Iris pigment epithelial cell (primary cell): ENCODE data around the gene CLEC12A.
A peak's percentile ranks its signal among the peaks of the same experiment; 100 is the strongest.
"Not testable (repeated sequence)": the region's sequence is repeated elsewhere in the genome, so short reads cannot be mapped to it uniquely, and the experiment has no call there.

Source experiments
- DNase-seq: peaks from one replicate; pipeline ENCODE4 v3.0.0-alpha.2; 2011; ENCODE audit warnings: low read depth

Gene CLEC12A

DNA sequence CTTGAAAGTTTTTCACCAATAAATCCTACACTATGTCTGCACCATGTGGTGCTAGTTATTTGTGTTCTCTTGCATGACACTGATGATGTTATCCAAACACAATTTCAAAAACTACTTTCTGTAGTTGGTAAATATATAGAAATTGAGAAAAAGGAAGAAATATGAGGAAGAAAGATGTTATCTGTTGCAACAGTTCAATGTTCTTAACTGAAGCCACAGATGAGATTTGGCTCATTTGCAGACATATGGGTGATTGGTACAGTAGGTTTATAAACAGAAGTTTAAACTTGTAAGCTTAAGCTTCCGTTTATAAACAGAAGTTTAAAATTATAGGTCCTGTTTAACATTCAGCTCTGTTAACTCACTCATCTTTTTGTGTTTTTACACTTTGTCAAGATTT lies at the start of gene CLEC12A:
Gene CLEC12A (plus strand): TSS at position 229 of the 400 bp plus-strand sequence. CDS start 188 bp downstream, outside the sequence.
- DNase-seq = no peak

DNA sequence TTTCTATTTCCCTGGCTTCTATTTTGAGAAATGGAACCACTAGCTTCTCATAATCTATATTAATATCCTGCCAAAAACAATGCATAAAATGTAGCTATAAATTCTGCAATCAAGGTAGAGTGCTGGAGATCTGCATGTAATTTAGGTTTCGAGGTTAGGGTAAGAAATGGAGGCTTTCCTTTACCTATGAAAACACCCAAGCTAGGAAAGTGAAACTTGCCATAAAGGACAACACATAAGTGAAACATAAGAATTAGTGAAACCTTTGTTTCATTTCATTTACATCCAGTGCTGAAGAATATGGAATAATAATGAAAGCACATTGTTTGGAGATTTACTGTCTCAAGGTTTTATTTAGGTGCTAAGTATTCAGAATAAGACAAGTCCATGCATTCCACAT lies 48.8 kb upstream of the CLEC12A start:
- no peak for DNase-seq

DNA sequence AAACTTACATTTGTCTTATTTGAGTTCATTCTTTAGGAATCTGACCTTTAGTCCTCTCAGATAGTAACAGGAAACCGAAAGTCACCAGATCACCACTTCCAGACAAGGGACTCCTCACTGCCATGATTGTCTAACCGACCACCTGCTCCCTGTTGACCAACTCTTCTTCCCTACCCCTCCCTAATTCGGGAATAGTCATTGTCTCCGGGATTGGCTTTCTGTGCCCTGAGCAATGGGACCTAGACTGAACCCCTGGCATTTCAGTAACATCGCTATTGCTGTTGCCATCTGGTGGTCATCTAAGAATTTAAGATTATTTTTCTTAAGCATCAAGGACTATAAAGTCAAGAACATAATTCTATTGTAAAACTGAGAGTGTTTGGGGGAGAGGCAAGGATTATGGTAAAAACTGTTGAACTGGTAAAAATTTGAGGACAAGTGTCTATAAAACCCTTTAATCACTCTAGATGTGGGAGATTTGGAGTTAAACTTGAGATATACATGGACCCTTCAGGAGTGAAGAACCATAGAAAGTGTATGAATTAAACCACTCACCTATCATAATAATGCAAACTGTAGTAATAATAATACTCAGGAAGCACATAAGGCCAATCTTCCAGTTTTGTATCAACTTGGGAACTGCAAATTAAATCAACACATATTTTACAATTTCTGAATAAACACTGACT lies 45.4 kb upstream of the CLEC12A start:
- peak; percentile 38 for DNase-seq

DNA sequence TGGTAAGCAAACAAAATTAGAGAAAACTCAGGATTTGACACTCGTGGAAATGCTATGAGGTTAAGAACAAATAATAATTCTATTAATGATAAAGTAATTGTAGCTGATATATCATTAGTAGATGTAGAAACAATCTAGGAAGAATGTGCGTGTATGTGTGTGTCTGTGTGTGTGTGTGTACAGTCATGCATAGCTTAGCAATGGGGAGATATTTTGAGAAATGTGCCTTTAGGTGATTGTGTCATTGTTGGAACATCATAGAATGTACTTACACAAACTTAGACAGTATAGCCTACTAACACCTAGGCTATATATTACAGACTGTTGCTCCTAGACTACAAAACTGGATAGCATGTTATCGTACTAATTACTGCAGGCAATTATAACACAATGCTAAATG lies 44.3 kb upstream of the CLEC12A start:
- no peak for DNase-seq

DNA sequence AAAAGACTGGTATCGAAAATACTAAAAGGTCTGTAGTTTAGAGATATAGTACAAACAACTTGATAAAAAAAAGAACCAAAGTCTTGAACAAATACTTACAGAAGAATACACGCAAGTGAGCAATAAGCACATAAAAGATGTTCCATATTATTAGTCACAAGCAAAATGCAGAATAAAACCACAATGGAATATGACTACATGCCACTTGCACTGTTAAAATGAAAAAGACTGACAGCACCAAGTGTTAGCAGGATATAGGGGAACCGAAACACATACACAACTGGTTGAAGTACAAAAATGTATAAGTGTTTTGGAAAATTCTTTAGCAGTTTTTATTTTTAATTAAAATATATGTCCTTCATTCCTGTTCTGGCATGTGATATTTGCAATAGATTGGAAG lies 42.6 kb upstream of the CLEC12A start:
- no peak for DNase-seq

DNA sequence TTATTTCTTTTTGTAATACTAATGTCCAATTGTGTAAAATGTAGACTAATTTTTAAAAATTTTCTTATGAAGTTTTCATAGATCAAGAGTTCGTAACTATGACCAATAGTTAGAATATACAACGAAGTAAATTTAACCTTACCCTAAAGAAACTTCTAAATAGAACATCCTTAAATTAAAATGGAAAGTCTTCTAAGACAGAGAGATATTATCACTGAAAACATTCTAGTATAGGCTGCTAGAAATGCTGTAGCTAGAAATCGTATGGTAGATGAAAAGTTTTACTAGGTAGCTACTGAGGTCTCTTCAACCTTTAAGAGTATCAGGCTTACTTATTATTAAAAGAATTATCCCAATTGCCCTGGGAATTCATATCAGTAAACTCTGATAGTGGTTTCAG lies 40.0 kb upstream of the CLEC12A start:
- DNase-seq = no peak

DNA sequence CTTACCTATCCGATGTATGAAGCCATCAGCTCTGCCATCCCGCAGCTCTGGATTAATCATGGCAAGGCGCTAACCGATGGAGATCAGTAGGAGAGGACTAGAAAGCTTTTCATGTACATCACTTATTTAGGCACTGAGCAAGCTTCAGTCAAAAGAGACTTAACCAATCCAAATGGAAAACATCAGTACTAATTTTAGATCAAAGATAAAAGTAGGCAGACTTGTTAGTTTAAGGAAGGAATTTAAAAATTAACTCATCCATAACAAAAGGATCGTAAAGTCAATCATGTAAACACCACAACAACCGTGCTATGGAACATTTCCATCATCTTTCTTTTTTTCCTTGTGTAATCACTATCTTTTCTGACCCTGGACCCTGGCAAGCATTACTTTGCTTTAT lies 38.9 kb upstream of the CLEC12A start, which contains the start of gene CLEC2A:
Gene CLEC2A (minus strand): TSS at position 101 of the 400 bp plus-strand sequence. CDS start 41 bp downstream, at position 60.
- DNase-seq = no peak

DNA sequence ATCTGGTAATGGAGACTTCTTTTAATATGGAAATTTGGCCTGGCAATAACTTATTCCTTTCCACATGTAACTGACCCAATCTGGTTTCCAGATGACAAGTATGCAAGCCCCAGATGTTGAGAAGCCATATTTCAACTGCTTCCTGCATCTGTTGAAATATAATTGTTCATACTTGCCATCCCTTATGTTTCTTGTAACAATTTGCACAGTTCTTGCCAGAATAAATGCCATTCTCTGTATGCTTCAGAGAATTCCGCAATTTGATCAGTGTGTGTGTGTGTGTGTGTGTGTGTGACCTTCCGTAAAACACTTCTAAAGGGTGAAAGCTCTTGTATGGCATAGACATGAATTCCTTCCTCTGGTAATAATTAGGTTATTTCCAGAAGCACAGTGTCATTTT lies 37.3 kb upstream of the CLEC12A start:
- no peak for DNase-seq

DNA sequence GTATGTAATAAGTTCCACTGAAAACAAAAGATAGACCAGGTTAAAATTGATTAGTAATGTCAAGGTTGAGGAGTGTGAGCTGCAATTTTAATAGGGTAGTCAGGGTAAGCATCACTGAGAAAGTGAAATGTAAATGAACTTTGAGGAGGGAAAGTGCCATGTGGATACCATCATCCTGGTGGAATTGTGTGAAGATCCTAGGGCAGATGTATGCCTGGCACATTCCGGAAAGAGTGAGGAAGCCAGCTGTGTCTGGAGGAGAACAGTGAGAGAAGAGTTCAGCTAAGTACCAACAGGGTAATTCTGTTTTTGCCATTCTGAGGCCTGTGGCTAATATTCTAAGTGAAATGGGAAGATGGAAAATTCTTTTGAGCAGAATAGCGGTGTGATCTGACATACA lies 36.2 kb upstream of the CLEC12A start:
- no peak for DNase-seq

DNA sequence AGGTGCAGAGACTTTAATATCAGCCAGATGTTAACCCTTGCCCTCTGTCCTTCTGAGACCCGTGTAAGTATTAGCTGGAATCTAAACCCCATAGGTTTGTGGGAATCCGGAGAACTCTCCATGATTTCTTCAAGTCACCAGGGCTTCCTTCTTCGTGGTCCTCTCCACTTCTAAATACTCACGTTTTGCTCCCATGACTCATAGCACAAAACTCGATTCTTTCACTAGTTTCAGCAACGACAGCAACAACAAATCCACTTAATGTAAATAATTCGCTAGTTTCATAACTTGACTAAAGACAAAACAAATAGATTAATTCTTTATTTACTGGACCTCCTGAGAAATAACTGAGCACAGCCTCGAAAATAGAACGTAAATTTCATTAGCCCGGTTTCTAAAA lies 34.6 kb upstream of the CLEC12A start:
- DNase-seq = peak; percentile 41

DNA sequence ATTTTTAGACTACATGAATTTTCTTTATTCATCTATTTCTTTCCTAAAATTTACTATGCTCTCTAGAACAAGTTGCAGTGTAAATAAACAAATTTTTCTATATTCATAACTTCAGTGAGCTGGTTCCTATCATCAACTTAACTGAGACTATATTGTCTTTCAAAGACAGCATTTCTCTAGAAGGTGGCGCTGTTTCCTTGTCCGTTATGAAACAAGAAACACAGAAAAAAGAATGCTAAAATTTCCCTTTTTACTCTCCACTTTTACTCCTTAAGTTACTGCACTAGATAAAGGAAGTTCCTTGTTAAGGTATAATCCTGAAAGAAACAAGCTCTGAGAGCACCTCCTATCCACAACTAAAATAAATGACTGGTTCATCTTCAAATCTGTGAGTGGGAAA lies 30.8 kb upstream of the CLEC12A start:
- peak; percentile 19 for DNase-seq

DNA sequence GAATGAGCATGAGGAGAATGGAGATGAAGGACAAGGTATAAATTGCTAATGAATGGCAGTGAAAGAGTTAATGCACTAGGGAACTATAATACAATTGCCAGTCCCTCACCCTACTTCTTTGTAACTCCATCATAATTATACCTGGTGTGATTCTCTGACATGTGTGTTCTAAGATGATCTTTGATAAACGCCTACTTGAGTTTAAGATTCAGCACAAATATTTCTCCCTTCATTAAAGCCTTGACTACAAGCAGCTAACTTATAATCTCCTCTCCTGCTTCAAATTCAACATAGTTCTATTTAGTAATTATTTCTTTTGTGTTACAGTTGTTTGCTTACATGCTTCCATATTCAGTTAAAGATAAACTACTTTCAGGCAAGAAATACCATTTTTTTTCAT lies 29.4 kb upstream of the CLEC12A start:
- DNase-seq = no peak

DNA sequence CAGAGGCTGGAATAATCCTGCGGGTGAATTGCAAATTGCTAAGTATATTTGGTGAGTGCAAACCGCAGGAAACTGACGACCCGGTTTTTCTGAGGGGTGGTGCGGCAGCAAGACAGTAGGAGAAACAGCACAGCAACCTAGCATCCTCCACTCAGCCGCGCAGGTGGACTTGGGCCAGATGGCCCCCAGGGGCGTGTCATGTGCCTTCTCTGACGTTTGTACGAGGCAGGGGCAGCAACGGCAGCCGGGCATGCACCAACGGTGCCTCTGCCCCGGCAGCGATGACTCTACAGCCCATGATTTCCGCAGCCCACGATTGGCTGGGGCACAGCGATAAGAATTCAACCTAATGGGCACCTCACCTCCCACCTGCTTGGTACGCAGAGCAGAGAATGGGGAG lies 28.0 kb upstream of the CLEC12A start:
- no peak for DNase-seq

DNA sequence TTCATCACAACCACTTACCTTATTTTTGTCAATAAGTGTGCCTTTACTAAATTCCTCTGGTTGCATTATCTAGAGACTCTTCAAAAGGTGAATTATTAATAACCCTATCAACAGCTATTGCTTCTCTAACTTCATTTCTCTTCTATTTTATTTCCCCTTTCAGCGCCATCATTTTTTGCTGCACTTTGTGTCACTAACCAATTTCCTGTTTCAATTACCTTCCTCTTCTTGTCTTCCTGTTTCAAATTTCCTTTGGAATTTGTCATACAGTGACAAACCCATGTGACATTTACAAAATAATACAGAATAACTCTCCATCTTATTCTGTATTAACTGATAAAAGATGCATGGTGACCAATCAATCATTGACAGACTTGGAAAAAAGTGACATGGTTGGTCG lies 26.8 kb upstream of the CLEC12A start:
- no peak for DNase-seq

DNA sequence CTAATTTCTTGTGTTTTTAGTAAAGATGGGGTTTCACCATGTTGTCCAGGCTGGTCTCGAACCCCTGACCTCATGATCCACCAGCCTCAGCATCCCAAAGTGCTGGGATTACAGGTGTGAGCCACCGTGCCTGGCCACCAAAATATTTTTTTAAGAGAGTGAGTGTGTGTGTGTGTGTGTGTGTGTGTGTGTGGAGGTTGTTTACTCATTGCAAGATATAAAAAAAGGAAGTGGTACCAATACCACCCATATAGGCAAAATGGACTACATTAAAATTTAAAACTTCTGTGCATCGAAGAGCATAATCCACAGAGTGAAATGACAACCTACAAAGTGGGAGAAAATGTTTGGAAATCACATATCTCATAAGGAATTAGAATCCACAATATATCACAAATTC lies 23.5 kb upstream of the CLEC12A start:
- DNase-seq = no peak

DNA sequence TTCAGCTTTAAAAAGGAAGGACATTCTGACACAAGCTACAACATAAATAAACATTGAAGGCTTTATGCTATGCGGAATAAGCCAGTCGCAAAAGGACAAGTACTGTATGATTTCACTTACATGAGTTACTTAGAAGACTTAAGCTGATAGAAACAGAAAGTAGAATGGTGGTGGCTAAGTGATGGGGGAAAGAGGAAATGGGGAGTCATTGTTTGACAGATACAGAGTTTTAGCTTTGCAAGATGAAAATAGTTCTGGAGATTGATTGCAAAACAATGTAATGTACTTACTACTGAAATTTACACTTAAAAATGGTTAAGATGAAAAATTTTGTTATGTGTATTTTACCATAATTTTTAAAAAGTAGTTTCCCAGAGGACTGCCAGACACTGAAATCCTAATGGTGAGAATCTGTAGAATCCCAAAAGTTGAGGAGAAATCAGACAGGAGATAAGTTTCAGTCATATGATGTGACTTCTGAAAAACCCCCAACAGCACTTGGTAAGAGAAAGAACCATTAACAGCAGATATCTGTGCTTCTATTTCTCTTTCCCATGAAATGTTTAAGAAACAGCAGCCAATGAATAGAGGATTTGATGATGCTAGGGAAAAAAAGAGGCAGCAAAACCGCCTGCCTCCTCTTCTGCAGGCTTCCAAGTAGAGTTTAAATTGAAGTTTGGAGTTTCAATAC lies 22.5 kb upstream of the CLEC12A start:
- DNase-seq = no peak

DNA sequence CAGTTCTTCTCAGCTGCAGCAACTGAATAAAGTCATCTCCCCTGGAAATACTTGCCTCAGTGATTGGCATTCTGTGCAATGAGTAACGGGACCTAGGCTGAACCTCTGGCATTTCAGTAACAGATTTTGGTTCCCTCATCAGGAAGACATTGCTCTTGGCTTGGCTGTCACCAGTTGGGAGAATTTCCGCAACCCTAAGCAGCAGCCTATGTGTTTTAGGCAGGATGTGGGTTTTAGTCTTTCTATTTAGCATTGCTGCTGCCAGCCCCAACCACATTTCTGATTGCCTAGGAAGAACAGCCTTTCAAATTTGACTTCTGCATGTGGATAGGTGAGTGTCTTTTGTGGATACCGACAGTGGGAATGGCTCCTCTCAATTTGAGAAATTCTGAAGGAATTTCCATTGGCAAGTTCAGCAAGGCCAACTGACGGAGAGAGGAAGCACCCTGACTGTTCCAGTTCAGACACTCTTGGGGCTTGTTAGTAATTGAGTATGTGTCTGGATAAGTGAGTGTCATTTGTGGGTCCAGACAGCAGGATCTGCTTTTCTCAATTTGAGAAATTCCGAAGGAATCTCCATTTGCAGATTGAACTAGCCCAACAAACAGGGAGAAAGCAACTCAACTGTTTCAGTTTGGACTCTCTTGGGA lies 20.1 kb upstream of the CLEC12A start:
- DNase-seq = no peak

DNA sequence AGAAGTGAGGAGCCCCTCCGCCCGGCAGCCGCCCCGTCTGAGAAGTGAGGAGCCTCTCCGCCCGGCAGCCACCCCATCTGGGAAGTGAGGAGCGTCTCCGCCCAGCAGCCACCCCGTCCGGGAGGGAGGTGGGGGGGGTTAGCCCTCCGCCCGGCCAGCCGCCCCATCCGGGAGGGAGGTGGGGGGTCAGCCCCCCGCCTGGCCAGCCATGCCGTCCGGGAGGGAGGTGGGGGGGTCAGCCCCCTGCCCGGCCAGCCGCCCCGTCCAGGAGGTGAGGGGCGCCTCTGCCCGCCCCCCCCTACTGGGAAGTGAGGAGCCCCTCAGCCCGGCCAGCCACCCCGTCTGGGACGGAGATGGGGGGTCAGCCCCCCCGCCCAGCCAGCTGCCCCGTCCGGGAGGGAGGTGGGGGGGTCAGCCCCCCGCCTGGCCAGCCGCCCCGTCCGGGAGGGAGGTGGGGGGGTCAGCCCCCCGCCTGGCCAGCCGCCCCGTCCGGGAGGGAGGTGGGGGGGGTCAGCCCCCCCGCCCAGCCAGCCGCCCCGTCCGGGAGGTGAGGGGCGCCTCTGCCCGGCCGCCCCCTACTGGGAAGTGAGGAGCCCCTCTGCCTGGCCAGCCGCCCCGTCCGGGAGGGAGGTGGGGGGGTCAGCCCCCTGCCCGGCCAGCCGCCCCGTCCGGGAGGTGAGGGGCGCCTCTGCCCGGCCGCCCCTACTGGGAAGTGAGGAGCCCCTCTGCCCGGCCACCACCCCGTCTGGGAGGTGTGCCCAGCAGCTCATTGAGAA lies 18.1 kb upstream of the CLEC12A start:
- not testable (repeated sequence) for DNase-seq

DNA sequence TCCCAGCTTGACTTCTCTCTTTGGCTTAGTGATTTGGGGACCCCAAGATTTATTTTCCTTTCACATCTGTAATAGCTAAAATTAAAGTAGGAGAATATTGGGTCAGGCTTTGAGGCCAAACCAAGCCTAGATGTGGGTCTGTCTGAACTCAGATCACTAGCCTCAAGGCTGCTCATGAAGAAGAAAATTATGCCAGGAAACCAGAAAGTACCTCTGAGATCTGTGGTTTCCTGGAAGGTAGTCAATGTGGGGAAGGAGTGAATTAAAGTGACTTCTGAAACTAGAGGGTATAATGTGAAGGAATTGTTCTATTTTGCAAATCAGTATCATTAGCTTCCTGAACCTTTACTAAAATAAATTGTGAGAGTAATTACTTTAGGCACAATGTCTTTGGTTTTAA lies 13.4 kb upstream of the CLEC12A start:
- DNase-seq = no peak

DNA sequence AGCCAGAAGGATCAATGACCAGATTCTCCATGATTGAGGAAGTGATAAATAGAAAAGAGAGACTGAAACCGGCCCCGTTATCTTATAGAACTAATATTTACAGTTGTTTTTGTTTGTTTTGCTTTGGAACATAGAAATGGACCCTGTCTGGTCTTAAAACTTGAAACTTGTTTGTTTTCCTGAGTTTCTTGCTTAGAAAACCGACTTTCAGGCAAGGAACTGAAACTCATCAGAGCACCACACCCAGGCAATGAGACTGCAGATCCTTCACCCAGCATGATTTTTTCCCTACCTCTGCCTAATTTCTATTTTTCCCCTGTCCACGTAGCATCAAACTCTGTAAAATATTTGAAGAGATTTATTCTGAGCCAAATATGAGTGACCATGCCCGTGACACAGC lies 10.6 kb upstream of the CLEC12A start:
- DNase-seq = no peak

DNA sequence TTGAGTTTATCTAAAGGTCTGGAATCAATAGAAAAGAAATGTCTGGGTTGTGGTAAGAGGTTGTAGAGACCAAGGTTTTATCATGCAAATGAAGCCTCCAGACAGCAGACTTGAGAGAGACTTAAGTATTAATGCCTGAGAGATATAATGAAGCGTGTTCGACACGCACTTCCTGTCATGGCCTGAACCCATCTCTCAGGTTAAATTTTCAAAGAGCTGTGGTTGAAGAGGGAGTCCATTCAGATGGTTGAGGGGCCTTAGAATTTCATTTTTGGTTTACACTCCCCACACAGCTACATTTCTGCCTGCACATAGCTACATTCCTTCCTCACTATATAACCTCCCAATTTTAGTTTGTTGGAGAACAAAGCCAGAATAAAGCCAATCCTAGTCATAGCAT lies 10.1 kb upstream of the CLEC12A start:
- no peak for DNase-seq

DNA sequence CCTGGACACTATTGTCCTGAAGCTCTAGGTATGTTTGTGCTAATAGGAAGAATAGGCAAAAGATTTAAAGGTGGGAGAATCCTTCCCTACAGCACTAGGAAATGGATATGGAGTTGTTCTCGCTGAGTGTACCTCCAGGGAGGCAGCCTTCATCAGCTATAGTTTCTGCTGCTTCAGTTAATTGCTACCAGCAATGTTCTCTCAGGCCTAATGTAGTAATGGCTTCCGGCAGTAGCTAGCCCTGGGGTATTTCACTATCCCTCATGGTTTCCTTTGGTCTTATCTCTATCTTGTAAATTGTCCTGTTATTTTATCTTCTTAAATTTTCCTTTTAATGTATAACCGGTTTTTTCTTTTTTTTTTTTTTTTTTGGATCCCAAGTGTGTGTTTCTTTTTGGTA lies 9.3 kb upstream of the CLEC12A start:
- DNase-seq = no peak

DNA sequence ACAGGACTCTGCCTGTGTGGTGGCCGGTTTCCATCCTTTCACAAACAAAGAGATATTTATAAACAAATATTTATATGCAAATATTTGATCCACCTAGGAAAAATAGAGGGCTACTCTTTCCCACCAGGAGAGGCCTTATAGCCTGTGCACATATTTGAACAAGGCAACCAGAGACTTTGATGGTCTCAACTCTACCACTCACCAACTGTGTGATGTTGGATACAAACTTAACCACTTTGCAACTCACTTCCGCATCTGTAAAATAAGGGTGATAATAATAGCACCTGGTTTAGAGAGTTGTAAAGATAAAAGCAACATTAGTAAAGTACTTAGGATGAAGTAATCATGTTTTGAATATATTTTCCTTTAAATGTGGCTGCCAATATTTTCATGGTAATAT lies 1.5 kb upstream of the CLEC12A start:
- no peak for DNase-seq
